NCI-H2227 (cell line): ENCODE measurements around the gene TXK.
"Not testable (repeated sequence)": the region's sequence is repeated elsewhere in the genome, so short reads cannot be mapped to it uniquely, and the experiment has no call there.

ENCODE experiments used
- DNase-seq: peaks from one replicate; lab custom pipeline; 2025; ENCODE audit not compliant: unreplicated experiment; lab: John Stamatoyannopoulos, UW

TXK gene

GRCh38 chr4:48134081-48134480 is at the start of gene TXK:
TSS of gene TXK (minus strand) at chr4:48134250. CDS start at chr4:48134170, 80 bp downstream.
- no peak for DNase-seq

- DNase-seq = no peak
Observed at GRCh38 chr4:48180234-48180633, 46.2 kb upstream of the TXK start.

DNA sequence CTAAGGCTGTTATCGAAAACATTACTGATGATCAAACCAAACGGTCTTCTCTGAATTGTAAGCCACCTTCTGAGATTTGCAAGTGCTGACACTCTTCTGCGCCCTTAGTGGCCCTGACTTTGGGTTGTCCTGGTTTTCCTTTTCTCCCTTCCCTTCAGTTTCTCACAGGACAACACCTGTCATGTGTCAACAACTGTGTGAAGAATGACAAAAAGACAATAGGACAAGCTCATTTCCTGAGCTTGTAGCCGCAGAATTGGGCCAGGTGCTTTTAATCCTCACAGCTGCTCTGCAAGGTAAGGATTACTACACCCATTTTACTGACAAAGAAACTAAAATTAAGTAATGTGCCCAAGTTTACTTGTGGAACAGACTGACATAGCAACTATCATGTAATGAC is 44.9 kb upstream of the TXK start:
- DNase-seq = no peak

DNA sequence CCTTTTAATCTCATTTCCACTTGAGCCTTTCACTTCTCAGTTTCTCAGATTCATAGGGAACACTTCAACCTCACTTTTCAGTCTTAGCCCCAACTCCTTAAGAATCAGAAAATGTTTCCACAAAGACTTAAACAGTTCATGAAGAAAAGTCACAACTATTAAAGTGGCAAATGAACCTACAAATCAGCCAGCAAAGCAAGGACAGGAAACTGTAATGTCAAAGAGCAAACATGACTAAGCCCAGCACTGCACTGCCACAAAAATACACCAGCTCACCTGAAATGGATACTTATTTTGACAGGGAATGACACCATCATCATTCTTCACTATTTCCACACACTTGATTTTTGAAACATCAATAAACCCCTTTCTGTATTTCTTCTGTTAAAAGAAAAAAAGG is 41.8 kb upstream of the TXK start:
- DNase-seq = no peak

- DNase-seq = no peak
Observed at GRCh38 chr4:48175328-48175727, 41.3 kb upstream of the TXK start.

DNA sequence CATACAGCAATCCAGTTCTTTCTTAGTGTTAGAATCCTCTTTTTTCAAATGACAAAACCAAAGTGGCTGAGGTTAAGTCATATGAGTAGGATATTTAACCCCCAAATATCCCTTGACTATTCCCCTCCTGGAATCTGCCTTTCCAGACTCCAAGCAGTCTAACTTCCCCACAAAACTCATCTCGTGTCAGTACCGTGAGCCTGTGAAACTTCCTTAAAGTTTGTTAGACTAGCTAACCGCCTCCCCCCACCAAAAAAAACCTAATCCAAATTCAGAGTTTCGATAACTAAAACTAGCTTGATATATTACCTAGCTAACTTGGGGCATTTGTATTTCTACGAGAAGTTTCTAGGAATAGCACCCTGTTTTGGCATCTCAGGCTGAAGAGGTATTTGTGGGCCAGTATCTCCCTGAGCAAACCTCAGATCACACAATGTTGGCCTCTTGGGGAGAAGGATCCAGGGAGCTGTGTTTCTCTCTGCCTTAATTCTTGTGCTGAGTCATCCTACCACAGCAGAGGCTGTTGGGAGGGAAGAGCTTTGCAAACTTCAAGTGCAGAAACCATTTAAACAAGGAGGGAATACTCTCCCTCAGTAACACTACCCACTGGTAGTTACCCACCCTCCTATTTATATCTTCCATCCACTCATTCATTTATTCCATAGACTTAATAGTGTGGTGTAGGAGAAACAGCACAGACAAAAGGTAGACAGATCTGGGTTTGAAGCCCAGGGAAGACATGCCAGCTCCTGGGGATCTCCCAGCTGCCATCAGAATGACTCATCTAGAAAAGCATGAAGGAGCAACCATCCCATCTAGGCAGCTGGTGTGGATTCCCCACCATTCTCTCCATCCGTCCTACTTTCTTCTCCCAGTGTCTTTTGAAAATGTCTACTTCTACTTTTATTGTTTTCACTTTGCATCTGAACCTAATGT is 39.3 kb upstream of the TXK start:
- no peak for DNase-seq

GRCh38 chr4:48172651-48173050 is 38.6 kb upstream of the TXK start:
- DNase-seq = no peak

GRCh38 chr4:48169636-48170035 is 35.6 kb upstream of the TXK start:
- DNase-seq = no peak

GRCh38 chr4:48167538-48168263 is 33.7 kb upstream of the TXK start:
- DNase-seq = no peak

- DNase-seq = not testable (repeated sequence)
Observed at GRCh38 chr4:48164561-48164960, 30.5 kb upstream of the TXK start.

- no peak for DNase-seq
Observed at GRCh38 chr4:48163746-48164145, 29.7 kb upstream of the TXK start.

- DNase-seq = no peak
Observed at GRCh38 chr4:48162162-48162561, 28.1 kb upstream of the TXK start.

DNA sequence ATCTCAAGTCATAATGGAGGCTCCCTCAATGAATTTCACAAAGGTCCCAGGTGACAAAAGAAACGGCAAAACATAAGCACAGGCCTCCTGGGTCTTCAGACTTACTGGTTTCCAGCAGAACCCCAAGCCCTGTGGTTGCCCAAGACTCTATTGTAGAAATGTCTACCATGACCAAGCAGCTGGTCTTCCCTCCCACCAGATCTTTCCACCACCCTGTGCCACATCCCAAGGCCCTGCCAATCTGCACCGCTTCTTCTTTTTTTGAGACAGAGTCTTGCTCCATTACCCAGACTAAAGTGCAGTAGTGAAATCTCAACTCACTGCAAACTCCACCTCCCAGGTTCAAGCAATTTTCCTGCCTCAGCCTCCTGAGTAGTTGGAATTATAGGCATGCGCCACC is 23.2 kb upstream of the TXK start:
- DNase-seq = no peak

GRCh38 chr4:48156423-48156822 is 22.4 kb upstream of the TXK start:
- no peak for DNase-seq

- DNase-seq = no peak
Observed at GRCh38 chr4:48153791-48154550, 19.9 kb upstream of the TXK start.

DNA sequence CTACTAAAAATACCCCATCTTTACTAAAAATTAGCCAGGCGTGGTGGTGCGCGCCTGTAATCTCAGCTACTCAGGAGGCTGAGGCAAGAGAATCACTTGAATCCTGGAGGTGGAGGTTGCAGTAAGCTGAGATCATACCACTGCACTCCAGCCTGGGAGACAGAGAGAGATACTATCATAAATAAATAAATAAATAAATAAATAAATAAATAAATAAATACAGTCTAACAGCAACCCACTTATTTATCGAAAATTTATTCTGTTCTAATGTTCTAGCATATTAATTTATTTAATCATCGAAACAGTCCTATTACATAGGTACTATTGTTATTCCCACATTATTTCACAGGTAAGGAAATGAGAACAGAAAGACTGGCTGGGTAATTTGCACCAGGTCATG is 18.2 kb upstream of the TXK start:
- no peak for DNase-seq

GRCh38 chr4:48149827-48150370 is 15.8 kb upstream of the TXK start:
- DNase-seq = no peak

- DNase-seq = no peak
Observed at GRCh38 chr4:48147621-48148020, 13.6 kb upstream of the TXK start.

GRCh38 chr4:48141048-48141447 is 7.0 kb upstream of the TXK start:
- DNase-seq = peak; percentile 22

GRCh38 chr4:48139691-48140090 is 5.6 kb upstream of the TXK start:
- no peak for DNase-seq

GRCh38 chr4:48138936-48139335 is 4.9 kb upstream of the TXK start:
- DNase-seq = no peak
